ENCODE data around the gene CACNA2D2.

DNA sequence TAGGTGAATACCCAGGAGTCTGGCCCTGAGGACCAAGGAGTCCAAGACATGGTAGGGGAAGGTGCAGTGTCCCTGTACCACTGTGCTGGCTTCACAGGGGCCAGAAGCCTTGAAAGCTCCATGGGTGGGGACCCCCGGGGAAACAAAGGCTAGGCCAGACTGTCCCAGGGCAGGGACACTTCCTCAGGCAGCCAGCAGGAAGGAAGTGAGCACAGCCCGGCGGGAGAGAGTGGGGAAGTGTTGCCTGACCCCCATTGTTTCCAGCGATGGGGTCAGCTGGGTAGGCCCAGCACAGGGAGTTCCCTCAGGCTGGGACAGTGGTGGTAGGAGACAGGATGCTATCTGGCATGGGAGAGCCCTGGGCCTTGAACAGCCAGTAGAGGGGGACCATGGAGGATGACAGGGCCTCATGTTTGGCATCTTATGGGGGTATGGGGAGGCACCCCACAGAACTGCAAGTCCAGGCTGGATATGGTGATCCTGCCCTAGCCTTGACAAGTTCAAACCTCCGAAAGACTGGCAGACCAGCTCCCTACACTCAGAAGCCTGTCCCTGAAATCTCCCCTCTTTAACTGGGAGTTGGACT, 179.7 kb downstream of the CACNA2D2 start:
- TF ChIP-seq, protein P1, sequence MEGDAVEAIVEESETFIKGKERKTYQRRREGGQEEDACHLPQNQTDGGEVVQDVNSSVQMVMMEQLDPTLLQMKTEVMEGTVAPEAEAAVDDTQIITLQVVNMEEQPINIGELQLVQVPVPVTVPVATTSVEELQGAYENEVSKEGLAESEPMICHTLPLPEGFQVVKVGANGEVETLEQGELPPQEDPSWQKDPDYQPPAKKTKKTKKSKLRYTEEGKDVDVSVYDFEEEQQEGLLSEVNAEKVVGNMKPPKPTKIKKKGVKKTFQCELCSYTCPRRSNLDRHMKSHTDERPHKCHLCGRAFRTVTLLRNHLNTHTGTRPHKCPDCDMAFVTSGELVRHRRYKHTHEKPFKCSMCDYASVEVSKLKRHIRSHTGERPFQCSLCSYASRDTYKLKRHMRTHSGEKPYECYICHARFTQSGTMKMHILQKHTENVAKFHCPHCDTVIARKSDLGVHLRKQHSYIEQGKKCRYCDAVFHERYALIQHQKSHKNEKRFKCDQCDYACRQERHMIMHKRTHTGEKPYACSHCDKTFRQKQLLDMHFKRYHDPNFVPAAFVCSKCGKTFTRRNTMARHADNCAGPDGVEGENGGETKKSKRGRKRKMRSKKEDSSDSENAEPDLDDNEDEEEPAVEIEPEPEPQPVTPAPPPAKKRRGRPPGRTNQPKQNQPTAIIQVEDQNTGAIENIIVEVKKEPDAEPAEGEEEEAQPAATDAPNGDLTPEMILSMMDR (IDR thresholded peaks at IDR 0.05; ENCODE audit: low read length) = no peak
- no peak for TF ChIP-seq EZH2 (IDR thresholded peaks at IDR 0.05; ENCODE audit: borderline replicate concordance, low read length)

Data from OCI-LY1 (cell line).